Astrocyte of the spinal cord (primary cell): Measurements from ENCODE around the gene BPTF.
"Not testable (repeated sequence)": the region's sequence is repeated elsewhere in the genome, so short reads cannot be mapped to it uniquely, and the experiment has no call there.

Experiments used
- DNase-seq: peaks from one replicate; pipeline ENCODE4 v3.0.0; 2011; ENCODE audit warnings: low read depth, low spot score
- H3K4me3 ChIP-seq: 2 replicates; pipeline ENCODE4 v1.5.1; 2011; ENCODE audit warnings: low read depth, mild to moderate bottlenecking, low read length, moderate library complexity
- CTCF ChIP-seq: IDR thresholded peaks from 2 replicates; pipeline ENCODE4 v1.5.1; 2012; ENCODE audit warnings: low read depth, mild to moderate bottlenecking, low read length, inconsistent platforms
- in situ Hi-C: cut with HindIII; loops from 2 replicates; pipeline ENCODE4 v1.10.0; 2017; ENCODE audit warnings: low sequenced_read_pairs

The BPTF gene

GRCh38 chr17:67845374-67845773, 20.1 kb downstream of the BPTF start:
- no peak overlapping the region for H3K4me3 ChIP-seq
- DNase-seq: no peak
- in situ Hi-C loops: no loop called here
- no peak for TF ChIP-seq CTCF

GRCh38 chr17:67848189-67848588, 22.9 kb downstream of the BPTF start:
- H3K4me3 ChIP-seq, in situ Hi-C loops, DNase-seq: not testable (repeated sequence)

GRCh38 chr17:67848846-67849245, 23.5 kb downstream of the BPTF start:
- DNase-seq, H3K4me3 ChIP-seq, in situ Hi-C loops: not testable (repeated sequence)

- TF ChIP-seq CTCF: no peak
- H3K4me3 ChIP-seq: no peak overlapping the region
- no peak for DNase-seq
- in situ Hi-C loops: no loop called here
These were observed 25.8 kb downstream of the BPTF start for GRCh38 chr17:67850991-67851631.

- H3K4me3 ChIP-seq: no peak overlapping the region
- in situ Hi-C loops: no loop called here
- TF ChIP-seq CTCF: no peak
- no peak for DNase-seq
These were observed 28.4 kb downstream of the BPTF start for GRCh38 chr17:67853703-67854102.

- TF ChIP-seq CTCF: no peak
- H3K4me3 ChIP-seq: no peak overlapping the region
- in situ Hi-C loops: no loop called here
- no peak for DNase-seq
These were observed 29.1 kb downstream of the BPTF start for GRCh38 chr17:67854378-67854777.

GRCh38 chr17:67855504-67856324, 30.4 kb downstream of the BPTF start:
- no peak for DNase-seq
- no peak for TF ChIP-seq CTCF
- no peak overlapping the region for H3K4me3 ChIP-seq
- in situ Hi-C loops: no loop called here

- H3K4me3 ChIP-seq, in situ Hi-C loops, DNase-seq: not testable (repeated sequence)
These were observed 31.1 kb downstream of the BPTF start for GRCh38 chr17:67856402-67856801.
